Hematopoietic multipotent progenitor cell (in vitro differentiated cells): ENCODE data around the gene HOXA6. TPM values are rescaled to one million over a fixed set of nuclear protein-coding genes. Genes with fewer than 3 reads are reported as not detected.
A peak's percentile ranks its signal among the peaks of the same experiment; 100 is the strongest.

Source experiments
- DNase-seq, 3 donors: peaks; one replicate each; pipeline ENCODE4 v3.0.0-alpha.2; 2011 to 2015; ENCODE audit warnings: low read depth in 2 of 3, low spot score in 2 of 3
- total RNA-seq: library from RNA; depleted of rRNA; stranded (reverse); fragments of >200 nt; gene quantifications from one replicate; pipeline ENCODE4 v1.2.3, GENCODE V29; 2012

The HOXA6 gene
- 40.1 TPM for total RNA-seq

GRCh38 chr7:27147199-27148030 lies at the start of gene HOXA6:
HOXA6 (minus strand) TSS chr7:27147774; CDS start chr7:27147749, 25 bp downstream.
- no peak for DNase-seq

- peak in 2 of 3 donors; percentile 83 to 90 for DNase-seq
Observed at GRCh38 chr7:27196287-27196767, 48.8 kb upstream of the HOXA6 start.

GRCh38 chr7:27194686-27195379 lies 47.3 kb upstream of the HOXA6 start:
- peak in 1 of 3 donors; percentile 11 for DNase-seq

GRCh38 chr7:27194002-27194352 lies 46.4 kb upstream of the HOXA6 start:
- DNase-seq, result peak in 2 of 3 donors; percentile 21 to 35

- peak in 2 of 3 donors; percentile 4 to 22 for DNase-seq
Observed at GRCh38 chr7:27193335-27194001, 45.9 kb upstream of the HOXA6 start.

- peak in 2 of 3 donors; percentile 73 to 81 for DNase-seq
Observed at GRCh38 chr7:27192546-27193334, 45.2 kb upstream of the HOXA6 start.

GRCh38 chr7:27191833-27192545 lies 44.4 kb upstream of the HOXA6 start:
- DNase-seq, result no peak

- no peak for DNase-seq
Observed at GRCh38 chr7:27191161-27191731, 43.7 kb upstream of the HOXA6 start.

GRCh38 chr7:27189997-27190748 lies 42.6 kb upstream of the HOXA6 start:
- DNase-seq, result no peak

- DNase-seq, result no peak
Observed at GRCh38 chr7:27189295-27189996, 41.9 kb upstream of the HOXA6 start.

- DNase-seq, result peak in 1 of 3 donors; percentile 31
Observed at GRCh38 chr7:27188386-27189294, 41.1 kb upstream of the HOXA6 start.

GRCh38 chr7:27187475-27188385 lies 40.2 kb upstream of the HOXA6 start:
- peak in 1 of 3 donors; percentile 24 for DNase-seq

- no peak for DNase-seq
Observed at GRCh38 chr7:27186668-27187474, 39.3 kb upstream of the HOXA6 start.

- peak in 1 of 3 donors; percentile 22 for DNase-seq
Observed at GRCh38 chr7:27185854-27186667, 38.5 kb upstream of the HOXA6 start.
